Lower leg skin (tissue), 3 donors: ENCODE data around the gene ZNF337.

Source experiments
- POLR2A ChIP-seq, 2 donors: fragments of 450-650 bp; IDR thresholded peaks; one replicate each; pipeline ENCODE4 v1.6.1; 2016 to 2017; ENCODE audit warnings: antibody characterized with exemption in 2 of 2, mild to moderate bottlenecking in 1 of 2, moderate library complexity in 1 of 2
- TF ChIP-seq, protein P1 (sequence below), 3 donors: fragments of 450-650 bp; IDR thresholded peaks; one replicate each; pipeline ENCODE4 v1.5.1; 2016; ENCODE audit warnings: antibody characterized with exemption in 3 of 3, mild to moderate bottlenecking in 3 of 3, moderate library complexity in 2 of 3

DNA sequence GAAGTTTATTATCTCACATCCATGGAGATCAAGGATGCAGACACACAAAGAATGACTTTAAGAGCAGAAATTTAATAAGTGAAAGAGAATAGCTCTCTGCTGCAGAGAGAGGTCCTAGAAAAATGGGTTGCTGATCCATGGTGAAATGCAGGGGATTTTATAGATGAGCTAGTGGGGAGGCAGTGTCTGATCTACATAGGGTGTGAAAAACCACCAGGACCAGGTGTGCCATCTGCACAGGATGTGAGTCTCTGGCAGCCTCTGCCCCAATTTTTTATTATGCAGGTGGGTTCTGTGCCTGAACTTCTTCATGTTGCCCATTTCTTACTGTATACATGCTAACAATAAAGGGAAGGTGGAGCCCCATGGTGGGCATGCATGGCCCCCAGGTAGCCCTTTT, 52.9 kb downstream of the ZNF337 start:
- TF ChIP-seq POLR2A (IDR thresholded peaks at IDR 0.05), result no peak
- TF ChIP-seq, protein P1, sequence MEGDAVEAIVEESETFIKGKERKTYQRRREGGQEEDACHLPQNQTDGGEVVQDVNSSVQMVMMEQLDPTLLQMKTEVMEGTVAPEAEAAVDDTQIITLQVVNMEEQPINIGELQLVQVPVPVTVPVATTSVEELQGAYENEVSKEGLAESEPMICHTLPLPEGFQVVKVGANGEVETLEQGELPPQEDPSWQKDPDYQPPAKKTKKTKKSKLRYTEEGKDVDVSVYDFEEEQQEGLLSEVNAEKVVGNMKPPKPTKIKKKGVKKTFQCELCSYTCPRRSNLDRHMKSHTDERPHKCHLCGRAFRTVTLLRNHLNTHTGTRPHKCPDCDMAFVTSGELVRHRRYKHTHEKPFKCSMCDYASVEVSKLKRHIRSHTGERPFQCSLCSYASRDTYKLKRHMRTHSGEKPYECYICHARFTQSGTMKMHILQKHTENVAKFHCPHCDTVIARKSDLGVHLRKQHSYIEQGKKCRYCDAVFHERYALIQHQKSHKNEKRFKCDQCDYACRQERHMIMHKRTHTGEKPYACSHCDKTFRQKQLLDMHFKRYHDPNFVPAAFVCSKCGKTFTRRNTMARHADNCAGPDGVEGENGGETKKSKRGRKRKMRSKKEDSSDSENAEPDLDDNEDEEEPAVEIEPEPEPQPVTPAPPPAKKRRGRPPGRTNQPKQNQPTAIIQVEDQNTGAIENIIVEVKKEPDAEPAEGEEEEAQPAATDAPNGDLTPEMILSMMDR (IDR thresholded peaks at IDR 0.05), result no peak
